ENCODE measurements around the gene HES4.

DNA sequence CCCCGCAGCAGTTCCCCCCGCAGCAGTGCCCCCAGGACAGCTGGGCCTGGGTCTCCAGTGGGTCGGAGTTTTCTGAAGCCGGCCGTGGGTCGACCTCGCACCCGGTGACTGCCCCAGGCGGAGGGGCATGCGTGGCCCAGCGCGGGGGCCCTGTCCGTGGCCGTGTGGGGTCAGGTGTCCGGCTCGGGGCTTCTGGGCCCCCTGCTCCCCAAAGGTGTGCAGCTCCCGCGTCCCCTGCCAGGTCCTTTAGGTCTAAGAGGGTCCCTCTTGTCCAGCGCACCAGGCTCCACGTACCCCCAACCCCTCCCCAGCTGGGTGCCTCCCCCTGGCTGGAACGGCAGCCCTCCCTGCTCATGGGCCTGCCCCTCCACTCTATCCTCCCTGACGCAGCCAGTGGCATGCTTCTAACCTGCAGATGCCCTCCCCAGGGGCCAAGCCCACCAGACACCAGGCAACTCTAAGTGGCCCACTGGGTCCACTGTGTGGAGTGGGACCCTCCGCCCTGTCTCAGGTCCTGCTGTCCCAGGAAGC is 5.9 kb upstream of the HES4 start:
- TF ChIP-seq E2F4 (IDR thresholded peaks at IDR 0.05; ENCODE audit: low read depth, low read length): no peak
- TF ChIP-seq, protein P1, sequence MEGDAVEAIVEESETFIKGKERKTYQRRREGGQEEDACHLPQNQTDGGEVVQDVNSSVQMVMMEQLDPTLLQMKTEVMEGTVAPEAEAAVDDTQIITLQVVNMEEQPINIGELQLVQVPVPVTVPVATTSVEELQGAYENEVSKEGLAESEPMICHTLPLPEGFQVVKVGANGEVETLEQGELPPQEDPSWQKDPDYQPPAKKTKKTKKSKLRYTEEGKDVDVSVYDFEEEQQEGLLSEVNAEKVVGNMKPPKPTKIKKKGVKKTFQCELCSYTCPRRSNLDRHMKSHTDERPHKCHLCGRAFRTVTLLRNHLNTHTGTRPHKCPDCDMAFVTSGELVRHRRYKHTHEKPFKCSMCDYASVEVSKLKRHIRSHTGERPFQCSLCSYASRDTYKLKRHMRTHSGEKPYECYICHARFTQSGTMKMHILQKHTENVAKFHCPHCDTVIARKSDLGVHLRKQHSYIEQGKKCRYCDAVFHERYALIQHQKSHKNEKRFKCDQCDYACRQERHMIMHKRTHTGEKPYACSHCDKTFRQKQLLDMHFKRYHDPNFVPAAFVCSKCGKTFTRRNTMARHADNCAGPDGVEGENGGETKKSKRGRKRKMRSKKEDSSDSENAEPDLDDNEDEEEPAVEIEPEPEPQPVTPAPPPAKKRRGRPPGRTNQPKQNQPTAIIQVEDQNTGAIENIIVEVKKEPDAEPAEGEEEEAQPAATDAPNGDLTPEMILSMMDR (IDR thresholded peaks at IDR 0.05 in 2 of 3, conservative IDR thresholded peaks at IDR 0.05 in 1 of 3; ENCODE audit: control insufficient read depth in 2 of 3, extremely low read depth in 1 of 3, insufficient read depth in 1 of 3, low read depth in 3 of 3, low read length in 3 of 3): no peak
- TF ChIP-seq CBX5 (IDR thresholded peaks at IDR 0.05; ENCODE audit: low read depth): no peak
- no peak for TF ChIP-seq YY1 (IDR thresholded peaks at IDR 0.05; ENCODE audit: low read depth, low read length)
- TF ChIP-seq, protein P2, sequence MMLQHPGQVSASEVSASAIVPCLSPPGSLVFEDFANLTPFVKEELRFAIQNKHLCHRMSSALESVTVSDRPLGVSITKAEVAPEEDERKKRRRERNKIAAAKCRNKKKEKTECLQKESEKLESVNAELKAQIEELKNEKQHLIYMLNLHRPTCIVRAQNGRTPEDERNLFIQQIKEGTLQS (IDR thresholded peaks at IDR 0.05; ENCODE audit: borderline replicate concordance, extremely low read depth, low read depth, low read length): no peak
- TF ChIP-seq, protein P3, sequence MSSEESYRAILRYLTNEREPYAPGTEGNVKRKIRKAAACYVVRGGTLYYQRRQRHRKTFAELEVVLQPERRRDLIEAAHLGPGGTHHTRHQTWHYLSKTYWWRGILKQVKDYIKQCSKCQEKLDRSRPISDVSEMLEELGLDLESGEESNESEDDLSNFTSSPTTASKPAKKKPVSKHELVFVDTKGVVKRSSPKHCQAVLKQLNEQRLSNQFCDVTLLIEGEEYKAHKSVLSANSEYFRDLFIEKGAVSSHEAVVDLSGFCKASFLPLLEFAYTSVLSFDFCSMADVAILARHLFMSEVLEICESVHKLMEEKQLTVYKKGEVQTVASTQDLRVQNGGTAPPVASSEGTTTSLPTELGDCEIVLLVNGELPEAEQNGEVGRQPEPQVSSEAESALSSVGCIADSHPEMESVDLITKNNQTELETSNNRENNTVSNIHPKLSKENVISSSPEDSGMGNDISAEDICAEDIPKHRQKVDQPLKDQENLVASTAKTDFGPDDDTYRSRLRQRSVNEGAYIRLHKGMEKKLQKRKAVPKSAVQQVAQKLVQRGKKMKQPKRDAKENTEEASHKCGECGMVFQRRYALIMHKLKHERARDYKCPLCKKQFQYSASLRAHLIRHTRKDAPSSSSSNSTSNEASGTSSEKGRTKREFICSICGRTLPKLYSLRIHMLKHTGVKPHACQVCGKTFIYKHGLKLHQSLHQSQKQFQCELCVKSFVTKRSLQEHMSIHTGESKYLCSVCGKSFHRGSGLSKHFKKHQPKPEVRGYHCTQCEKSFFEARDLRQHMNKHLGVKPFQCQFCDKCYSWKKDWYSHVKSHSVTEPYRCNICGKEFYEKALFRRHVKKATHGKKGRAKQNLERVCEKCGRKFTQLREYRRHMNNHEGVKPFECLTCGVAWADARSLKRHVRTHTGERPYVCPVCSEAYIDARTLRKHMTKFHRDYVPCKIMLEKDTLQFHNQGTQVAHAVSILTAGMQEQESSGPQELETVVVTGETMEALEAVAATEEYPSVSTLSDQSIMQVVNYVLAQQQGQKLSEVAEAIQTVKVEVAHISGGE (CRISPR knock-in tag; IDR thresholded peaks at IDR 0.05): no peak
- TF ChIP-seq TAF1 (IDR thresholded peaks at IDR 0.05; ENCODE audit: borderline replicate concordance, low read depth, low read length): no peak
- no peak for TF ChIP-seq MXI1 (IDR thresholded peaks at IDR 0.05; ENCODE audit: low read depth, low read length)
- no peak for TF ChIP-seq RFX5 (IDR thresholded peaks at IDR 0.05; ENCODE audit: low read depth, low read length)

Data from GM12878 (cell line).